Stomach (tissue), 4 donors: ENCODE results near the gene DCXR.

Source experiments
- POLR2AphosphoS5 ChIP-seq, 3 donors: sonication (generic); formaldehyde crosslinking; IDR thresholded peaks; one replicate each; pipeline ENCODE4 v1.6.1; 2016; ENCODE audit warnings: antibody characterized with exemption in 3 of 3
- TF ChIP-seq, protein P1 (sequence below), 7 experiments: fragments of 450-650 bp in 4 of 7; fragments of 200-600 bp in 3 of 7; sonication (generic) in 3 of 7; IDR thresholded peaks; one replicate each; pipeline ENCODE4 v1.5.1; 2016 to 2019; ENCODE audit warnings: antibody characterized with exemption in 7 of 7, control low read depth in 2 of 7, mild to moderate bottlenecking in 1 of 7

GRCh38 chr17:82063424-82064415, 26.2 kb upstream of the DCXR start:
- TF ChIP-seq, protein P1, sequence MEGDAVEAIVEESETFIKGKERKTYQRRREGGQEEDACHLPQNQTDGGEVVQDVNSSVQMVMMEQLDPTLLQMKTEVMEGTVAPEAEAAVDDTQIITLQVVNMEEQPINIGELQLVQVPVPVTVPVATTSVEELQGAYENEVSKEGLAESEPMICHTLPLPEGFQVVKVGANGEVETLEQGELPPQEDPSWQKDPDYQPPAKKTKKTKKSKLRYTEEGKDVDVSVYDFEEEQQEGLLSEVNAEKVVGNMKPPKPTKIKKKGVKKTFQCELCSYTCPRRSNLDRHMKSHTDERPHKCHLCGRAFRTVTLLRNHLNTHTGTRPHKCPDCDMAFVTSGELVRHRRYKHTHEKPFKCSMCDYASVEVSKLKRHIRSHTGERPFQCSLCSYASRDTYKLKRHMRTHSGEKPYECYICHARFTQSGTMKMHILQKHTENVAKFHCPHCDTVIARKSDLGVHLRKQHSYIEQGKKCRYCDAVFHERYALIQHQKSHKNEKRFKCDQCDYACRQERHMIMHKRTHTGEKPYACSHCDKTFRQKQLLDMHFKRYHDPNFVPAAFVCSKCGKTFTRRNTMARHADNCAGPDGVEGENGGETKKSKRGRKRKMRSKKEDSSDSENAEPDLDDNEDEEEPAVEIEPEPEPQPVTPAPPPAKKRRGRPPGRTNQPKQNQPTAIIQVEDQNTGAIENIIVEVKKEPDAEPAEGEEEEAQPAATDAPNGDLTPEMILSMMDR (IDR thresholded peaks at IDR 0.05), result no peak
- no peak for TF ChIP-seq POLR2AphosphoS5 (IDR thresholded peaks at IDR 0.05)
